Measurements from ENCODE around the gene GABARAP.
"Not testable (repeated sequence)": the region's sequence is repeated elsewhere in the genome, so short reads cannot be mapped to it uniquely, and the experiment has no call there.

Gene GABARAP

DNA sequence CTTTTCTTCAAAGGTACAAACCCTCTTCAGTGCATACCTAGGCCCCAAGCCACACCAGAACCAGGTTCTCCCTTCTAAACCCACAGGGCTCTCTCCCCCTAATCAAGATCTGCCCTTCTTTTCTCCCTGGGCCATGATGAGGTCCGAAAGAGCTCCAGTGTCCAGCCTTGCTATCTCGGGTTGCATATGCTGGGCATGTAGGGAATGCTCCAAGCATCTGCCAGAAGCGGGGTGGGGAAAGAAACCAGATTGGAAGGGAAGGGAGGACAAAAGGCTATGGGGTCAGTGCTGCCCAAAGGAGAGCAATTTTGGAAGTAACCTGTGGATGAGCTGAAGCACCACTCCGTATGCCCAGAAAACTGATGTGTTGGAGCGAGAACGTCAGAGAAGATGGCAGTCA lies 7.0 kb upstream of the GABARAP start:
- peaks cover 25% of the 10 kb centered on the region for H3K4me1 ChIP-seq (ENCODE audit: control insufficient read depth, low read length)
- no peaks in the 10 kb centered on the region for H3K9me3 ChIP-seq (ENCODE audit: control insufficient read depth, insufficient read depth, low read length)
- H3K4me3 ChIP-seq (ENCODE audit: low read length): peak overlapping the region; percentile 88
- peaks cover 13% of the 10 kb centered on the region; the same call in 1 of the 2 replicates for H4K20me1 ChIP-seq (ENCODE audit: control insufficient read depth, insufficient read depth, low read depth, low read length)
- no peaks in the 10 kb centered on the region for H3K9me2 ChIP-seq (replicated peaks; ENCODE audit: control insufficient read depth, low read length)
- H3F3A ChIP-seq (ENCODE audit: control insufficient read depth, insufficient read depth): peaks cover 18% of the 10 kb centered on the region
- peak overlapping the region; percentile 97 for H3K4me2 ChIP-seq (ENCODE audit: low read length)
- no peak for TF ChIP-seq EZH2phosphoT487 (IDR thresholded peaks at IDR 0.05; ENCODE audit: borderline replicate concordance, low read length)
- TF ChIP-seq, protein P1, sequence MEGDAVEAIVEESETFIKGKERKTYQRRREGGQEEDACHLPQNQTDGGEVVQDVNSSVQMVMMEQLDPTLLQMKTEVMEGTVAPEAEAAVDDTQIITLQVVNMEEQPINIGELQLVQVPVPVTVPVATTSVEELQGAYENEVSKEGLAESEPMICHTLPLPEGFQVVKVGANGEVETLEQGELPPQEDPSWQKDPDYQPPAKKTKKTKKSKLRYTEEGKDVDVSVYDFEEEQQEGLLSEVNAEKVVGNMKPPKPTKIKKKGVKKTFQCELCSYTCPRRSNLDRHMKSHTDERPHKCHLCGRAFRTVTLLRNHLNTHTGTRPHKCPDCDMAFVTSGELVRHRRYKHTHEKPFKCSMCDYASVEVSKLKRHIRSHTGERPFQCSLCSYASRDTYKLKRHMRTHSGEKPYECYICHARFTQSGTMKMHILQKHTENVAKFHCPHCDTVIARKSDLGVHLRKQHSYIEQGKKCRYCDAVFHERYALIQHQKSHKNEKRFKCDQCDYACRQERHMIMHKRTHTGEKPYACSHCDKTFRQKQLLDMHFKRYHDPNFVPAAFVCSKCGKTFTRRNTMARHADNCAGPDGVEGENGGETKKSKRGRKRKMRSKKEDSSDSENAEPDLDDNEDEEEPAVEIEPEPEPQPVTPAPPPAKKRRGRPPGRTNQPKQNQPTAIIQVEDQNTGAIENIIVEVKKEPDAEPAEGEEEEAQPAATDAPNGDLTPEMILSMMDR (IDR thresholded peaks at IDR 0.05; ENCODE audit: low read depth, low read length, poor library complexity, severe bottlenecking): no peak
- no peak overlapping the region for H3K27ac ChIP-seq (ENCODE audit: low read depth, low read length)
- H3K79me2 ChIP-seq (ENCODE audit: control insufficient read depth, low read length): peaks cover 75% of the 10 kb centered on the region
- H3K36me3 ChIP-seq (ENCODE audit: control insufficient read depth, low read length): peaks cover 60% of the 10 kb centered on the region
- H3K27me3 ChIP-seq (ENCODE audit: control insufficient read depth, low read length): no peaks in the 10 kb centered on the region

DNA sequence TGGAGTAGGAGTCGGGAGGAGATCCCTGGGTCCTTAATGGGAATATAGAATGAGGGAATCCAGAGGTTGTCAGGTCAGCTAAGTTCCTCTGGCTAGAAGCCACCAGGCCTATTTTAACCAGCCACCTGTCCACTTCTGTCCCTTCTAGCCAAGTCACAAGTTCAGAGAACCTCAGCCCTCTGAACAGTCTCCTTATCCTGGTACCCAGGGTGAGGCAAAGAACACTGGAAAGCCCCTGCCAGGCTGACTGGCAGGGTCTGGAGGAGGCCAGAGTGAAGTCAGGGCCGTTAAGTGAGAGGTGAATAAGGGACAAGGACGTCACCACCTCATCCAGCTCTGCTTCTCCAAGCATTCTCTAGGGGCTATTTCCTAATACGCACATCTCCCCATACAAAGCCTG lies 6.5 kb upstream of the GABARAP start:
- no peak overlapping the region for H3K27ac ChIP-seq (ENCODE audit: low read depth, low read length)
- no peaks in the 10 kb centered on the region for H3K9me3 ChIP-seq (ENCODE audit: control insufficient read depth, insufficient read depth, low read length)
- 0 out of 2 replicates have a peak overlapping the region, but pooled peaks have one; percentile 88 for H3K4me3 ChIP-seq (ENCODE audit: low read length)
- H3K27me3 ChIP-seq (ENCODE audit: control insufficient read depth, low read length): no peaks in the 10 kb centered on the region
- H3K9me2 ChIP-seq (replicated peaks; ENCODE audit: control insufficient read depth, low read length): no peaks in the 10 kb centered on the region
- H3K4me1 ChIP-seq (ENCODE audit: control insufficient read depth, low read length): peaks cover 25% of the 10 kb centered on the region
- peaks cover 61% of the 10 kb centered on the region for H3K36me3 ChIP-seq (ENCODE audit: control insufficient read depth, low read length)
- peaks cover 21% of the 10 kb centered on the region for H3F3A ChIP-seq (ENCODE audit: control insufficient read depth, insufficient read depth)
- peak overlapping the region; percentile 97 for H3K4me2 ChIP-seq (ENCODE audit: low read length)
- peaks cover 71% of the 10 kb centered on the region for H3K79me2 ChIP-seq (ENCODE audit: control insufficient read depth, low read length)
- TF ChIP-seq EZH2phosphoT487 (IDR thresholded peaks at IDR 0.05; ENCODE audit: borderline replicate concordance, low read length): no peak
- TF ChIP-seq, protein P1 (IDR thresholded peaks at IDR 0.05; ENCODE audit: low read depth, low read length, poor library complexity, severe bottlenecking): no peak
- H4K20me1 ChIP-seq (ENCODE audit: control insufficient read depth, insufficient read depth, low read depth, low read length): peaks cover 13% of the 10 kb centered on the region; the same call in 1 of the 2 replicates

DNA sequence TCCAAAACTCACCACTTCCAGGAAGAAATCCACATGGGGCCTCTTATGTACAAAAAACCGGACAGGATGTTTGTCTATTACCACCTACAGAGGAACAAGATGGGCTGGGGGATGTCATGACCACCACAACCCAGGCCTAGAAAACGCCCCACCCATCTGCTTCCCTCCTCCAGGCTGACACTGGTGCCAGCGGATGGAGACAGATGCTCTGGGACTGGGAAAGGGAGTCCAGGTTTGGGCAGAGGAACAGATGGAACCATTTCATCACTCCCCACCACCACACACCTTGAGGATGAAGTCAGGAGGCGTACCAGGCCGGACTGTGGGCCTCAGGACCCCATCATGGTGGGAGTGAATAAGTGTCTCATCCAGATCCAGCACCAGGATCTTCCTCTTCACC lies 4.5 kb upstream of the GABARAP start:
- TF ChIP-seq EZH2phosphoT487 (IDR thresholded peaks at IDR 0.05; ENCODE audit: borderline replicate concordance, low read length): no peak
- TF ChIP-seq, protein P1 (IDR thresholded peaks at IDR 0.05; ENCODE audit: low read depth, low read length, poor library complexity, severe bottlenecking): no peak
- no peak overlapping the region for H3K27ac ChIP-seq (ENCODE audit: low read depth, low read length)
- H3K9me3 ChIP-seq (ENCODE audit: control insufficient read depth, insufficient read depth, low read length): no peaks in the 10 kb centered on the region
- no peak overlapping the region for H3K4me3 ChIP-seq (ENCODE audit: low read length)
- no peaks in the 10 kb centered on the region for H3K27me3 ChIP-seq (ENCODE audit: control insufficient read depth, low read length)
- no peak overlapping the region for H3K4me2 ChIP-seq (ENCODE audit: low read length)
- H3K36me3 ChIP-seq (ENCODE audit: control insufficient read depth, low read length): peaks cover 62% of the 10 kb centered on the region
- peaks cover 13% of the 10 kb centered on the region; the same call in 1 of the 2 replicates for H4K20me1 ChIP-seq (ENCODE audit: control insufficient read depth, insufficient read depth, low read depth, low read length)
- no peaks in the 10 kb centered on the region for H3K9me2 ChIP-seq (replicated peaks; ENCODE audit: control insufficient read depth, low read length)
- peaks cover 26% of the 10 kb centered on the region for H3F3A ChIP-seq (ENCODE audit: control insufficient read depth, insufficient read depth)
- peaks cover 65% of the 10 kb centered on the region for H3K79me2 ChIP-seq (ENCODE audit: control insufficient read depth, low read length)
- H3K4me1 ChIP-seq (ENCODE audit: control insufficient read depth, low read length): peaks cover 27% of the 10 kb centered on the region

DNA sequence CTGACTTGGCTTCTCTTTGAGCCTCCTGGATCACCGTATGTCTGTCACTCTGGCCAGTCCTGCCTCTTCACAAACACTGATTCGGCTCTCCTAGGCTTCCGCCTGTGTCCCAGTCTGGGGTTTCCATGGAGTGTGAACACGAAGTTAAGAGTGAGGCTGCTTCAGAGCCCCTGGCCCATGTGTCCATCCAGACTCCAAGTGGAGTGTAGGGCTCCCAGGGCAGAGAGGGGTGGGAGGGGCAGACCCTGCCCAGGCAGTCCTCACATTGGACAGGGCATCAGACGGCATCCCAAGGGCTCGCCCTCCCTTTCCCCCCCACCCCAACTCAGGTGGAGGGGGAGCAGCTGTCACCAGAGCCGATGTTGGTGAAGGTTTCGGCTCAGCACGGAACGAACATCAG lies 1.6 kb upstream of the GABARAP start:
- H3K79me2 ChIP-seq (ENCODE audit: control insufficient read depth, low read length): peaks cover 59% of the 10 kb centered on the region
- H3K4me3 ChIP-seq (ENCODE audit: low read length); H3K4me2 ChIP-seq (ENCODE audit: low read length); H4K20me1 ChIP-seq (ENCODE audit: control insufficient read depth, insufficient read depth, low read depth, low read length); H3K27ac ChIP-seq (ENCODE audit: low read depth, low read length); H3K9me3 ChIP-seq (ENCODE audit: control insufficient read depth, insufficient read depth, low read length); H3K27me3 ChIP-seq (ENCODE audit: control insufficient read depth, low read length); H3K9me2 ChIP-seq (replicated peaks; ENCODE audit: control insufficient read depth, low read length): not testable (repeated sequence)
- H3K4me1 ChIP-seq (ENCODE audit: control insufficient read depth, low read length): peaks cover 30% of the 10 kb centered on the region
- H3K36me3 ChIP-seq (ENCODE audit: control insufficient read depth, low read length): peaks cover 61% of the 10 kb centered on the region
- H3F3A ChIP-seq (ENCODE audit: control insufficient read depth, insufficient read depth): peaks cover 42% of the 10 kb centered on the region

Data from DOHH2 (cell line).